ENCODE measurements around the gene MINDY1.

The MINDY1 gene

GRCh38 chr1:151005729-151006319 is 878 bp downstream of the MINDY1 start:
- no peak for DNase-seq
- no peak for TF ChIP-seq GATA1 (IDR thresholded peaks at IDR 0.05; ENCODE audit: low read depth, low read length)
- no peak for TF ChIP-seq POLR2A (IDR thresholded peaks at IDR 0.05; ENCODE audit: low read length)

- DNase-seq = no peak
- TF ChIP-seq GATA1 (IDR thresholded peaks at IDR 0.05; ENCODE audit: low read depth, low read length) = no peak
- TF ChIP-seq POLR2A (IDR thresholded peaks at IDR 0.05; ENCODE audit: low read length) = no peak
Measured at GRCh38 chr1:151003180-151003579, 3.5 kb downstream of the MINDY1 start.

- DNase-seq = no peak
- TF ChIP-seq GATA1 (IDR thresholded peaks at IDR 0.05; ENCODE audit: low read depth, low read length) (no peak), POLR2A (IDR thresholded peaks at IDR 0.05; ENCODE audit: low read length) (no peak)
Measured at GRCh38 chr1:151002611-151003010, 4.1 kb downstream of the MINDY1 start.

- no peak for TF ChIP-seq POLR2A (IDR thresholded peaks at IDR 0.05; ENCODE audit: low read length)
- TF ChIP-seq GATA1 (IDR thresholded peaks at IDR 0.05; ENCODE audit: low read depth, low read length) = no peak
- DNase-seq = no peak
Measured at GRCh38 chr1:151002051-151002450, 4.7 kb downstream of the MINDY1 start.

- no peak for DNase-seq
- TF ChIP-seq GATA1 (IDR thresholded peaks at IDR 0.05; ENCODE audit: low read depth, low read length) = no peak
Measured at GRCh38 chr1:151001602-151002001, 5.1 kb downstream of the MINDY1 start.

- TF ChIP-seq POLR2A (IDR thresholded peaks at IDR 0.05; ENCODE audit: low read length) = no peak
- TF ChIP-seq GATA1 (IDR thresholded peaks at IDR 0.05; ENCODE audit: low read depth, low read length) = no peak
- no peak for DNase-seq
Measured at GRCh38 chr1:151000408-151000807, 6.3 kb downstream of the MINDY1 start.

GRCh38 chr1:150999926-151000325 is 6.8 kb downstream of the MINDY1 start:
- no peak for DNase-seq
- TF ChIP-seq POLR2A (IDR thresholded peaks at IDR 0.05; ENCODE audit: low read length) (no peak), GATA1 (IDR thresholded peaks at IDR 0.05; ENCODE audit: low read depth, low read length) (no peak)

- no peak for TF ChIP-seq GATA1 (IDR thresholded peaks at IDR 0.05; ENCODE audit: low read depth, low read length)
- TF ChIP-seq POLR2A (IDR thresholded peaks at IDR 0.05; ENCODE audit: low read length) = no peak
- peak; percentile 45 to 55 for DNase-seq
Measured at GRCh38 chr1:150999051-150999674, 7.5 kb downstream of the MINDY1 start.

- DNase-seq = no peak
Measured at GRCh38 chr1:150997949-150998348, 8.8 kb downstream of the MINDY1 start.

GRCh38 chr1:150997126-150997872 is 9.4 kb downstream of the MINDY1 start:
- TF ChIP-seq GATA1 (IDR thresholded peaks at IDR 0.05; ENCODE audit: low read depth, low read length) = no peak
- TF ChIP-seq POLR2A (IDR thresholded peaks at IDR 0.05; ENCODE audit: low read length) = no peak
- DNase-seq = no peak

More at GRCh38 chr1:150997949-150998348, 8.8 kb downstream of the MINDY1 start:
- TF ChIP-seq POLR2A (IDR thresholded peaks at IDR 0.05; ENCODE audit: low read length) (no peak), GATA1 (IDR thresholded peaks at IDR 0.05; ENCODE audit: low read depth, low read length) (no peak)

- peak; percentile 35 to 68 for DNase-seq
- no peak for TF ChIP-seq POLR2A (IDR thresholded peaks at IDR 0.05; ENCODE audit: low read length)
Measured at GRCh38 chr1:150995896-150996295, 10.8 kb downstream of the MINDY1 start.

GRCh38 chr1:150995460-150995859 is 11.2 kb downstream of the MINDY1 start:
- TF ChIP-seq POLR2A (IDR thresholded peaks at IDR 0.05; ENCODE audit: low read length) (no peak), GATA1 (IDR thresholded peaks at IDR 0.05; ENCODE audit: low read depth, low read length) (no peak)
- no peak for DNase-seq

GRCh38 chr1:150994248-150994647 is 12.5 kb downstream of the MINDY1 start:
- TF ChIP-seq GATA1 (IDR thresholded peaks at IDR 0.05; ENCODE audit: low read depth, low read length) (no peak), POLR2A (IDR thresholded peaks at IDR 0.05; ENCODE audit: low read length) (no peak)
- DNase-seq = no peak

GRCh38 chr1:150992626-150993025 is 14.1 kb downstream of the MINDY1 start:
- no peak for DNase-seq
- TF ChIP-seq GATA1 (IDR thresholded peaks at IDR 0.05; ENCODE audit: low read depth, low read length) (no peak), POLR2A (IDR thresholded peaks at IDR 0.05; ENCODE audit: low read length) (no peak)

- TF ChIP-seq GATA1 (IDR thresholded peaks at IDR 0.05; ENCODE audit: low read depth, low read length) = no peak
- TF ChIP-seq POLR2A (IDR thresholded peaks at IDR 0.05; ENCODE audit: low read length) = no peak
- DNase-seq = no peak
Measured at GRCh38 chr1:150987924-150988323, 18.8 kb downstream of the MINDY1 start.

Data from erythroblast (primary cell).